Cardiac muscle cell (in vitro differentiated cells and primary cell): ENCODE data around the gene KIAA0825. TPM values are rescaled to one million over a fixed set of nuclear protein-coding genes. Genes with fewer than 3 reads are reported as not detected.

Source experiments
- DNase-seq, 2 donors: peaks; one replicate each; pipeline versions ENCODE4 v3.0.0 to v3.0.0-alpha.2; 2010 to 2017; ENCODE audit warnings: low read depth in 1 of 2, low spot score in 1 of 2
- H3K27ac ChIP-seq: fragments of 200-600 bp; sonication (generic); 2 replicates; pipeline ENCODE4 v1.5.1; 2016
- H3K27me3 ChIP-seq: fragments of 200-600 bp; sonication (generic); 2 replicates; pipeline ENCODE4 v1.6.0; 2016; ENCODE audit warnings: control low read depth
- H3K36me3 ChIP-seq: fragments of 200-600 bp; sonication (generic); 2 replicates; pipeline ENCODE4 v1.5.1; 2016; ENCODE audit warnings: control low read depth
- H3K4me1 ChIP-seq: fragments of 200-600 bp; sonication (generic); 2 replicates; pipeline ENCODE4 v1.8.1; 2017; ENCODE audit warnings: low read depth, mild to moderate bottlenecking, mixed run types
- H3K4me3 ChIP-seq: fragments of 200-600 bp; sonication (generic); 2 replicates; pipeline ENCODE4 v1.5.1; 2016; ENCODE audit warnings: mild to moderate bottlenecking
- H3K9me3 ChIP-seq: fragments of 200-600 bp; sonication (generic); 2 replicates; pipeline ENCODE4 v1.5.1; 2017; ENCODE audit warnings: low read depth, mild to moderate bottlenecking, control low read depth
- CTCF ChIP-seq: IDR thresholded peaks from 2 replicates; pipeline ENCODE4 v1.5.1; 2012; ENCODE audit warnings: low read depth, mild to moderate bottlenecking, low read length
- polyA plus RNA-seq: library from polyadenylated mRNA; unstranded; fragments of >200 nt; fragmentation: Nextera tagmentation; extraction: Ambion mirVana; gene quantifications from 2 replicates; pipeline ENCODE4 v1.2.1, GENCODE V29; 2016
- total RNA-seq: library from RNA; depleted of rRNA; stranded (reverse); fragments of >200 nt; gene quantifications from 2 replicates; pipeline ENCODE4 v1.2.3, GENCODE V29; 2016

Gene KIAA0825
- total and polyA plus RNA-seq, 2 experiments from 2014 or later: 1.5 to 2.1 TPM

- no peaks in the 10 kb centered on the region for H3K9me3 ChIP-seq
- H3K4me1 ChIP-seq: peaks cover 9% of the 10 kb centered on the region
- H3K36me3 ChIP-seq: no peaks in the 10 kb centered on the region
- H3K27ac ChIP-seq: no peak overlapping the region
- no peak for TF ChIP-seq CTCF
- no peak overlapping the region for H3K4me3 ChIP-seq
- DNase-seq: no peak
- no peaks in the 10 kb centered on the region for H3K27me3 ChIP-seq
These were observed 222.9 kb downstream of the KIAA0825 start for GRCh38 chr5:94395468-94395867.

DNA sequence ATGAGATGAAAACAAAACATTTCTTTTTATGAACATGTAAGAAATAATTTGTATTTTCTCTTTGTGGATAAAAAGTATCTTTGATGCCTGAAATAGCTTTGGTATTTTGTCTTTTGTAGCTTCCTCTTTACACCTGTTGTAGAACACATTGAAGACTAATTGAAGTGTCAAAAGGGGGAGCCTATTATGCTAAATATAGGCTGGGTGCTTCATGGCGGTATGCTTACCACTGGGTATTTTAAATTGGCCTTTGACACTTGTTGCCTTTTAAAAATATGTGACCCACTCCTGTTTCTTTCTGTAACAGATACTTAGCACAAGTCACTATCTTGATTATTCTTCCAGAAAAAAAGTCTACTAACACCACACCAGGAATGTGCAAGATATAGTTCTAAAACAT, 226.4 kb downstream of the KIAA0825 start:
- no peaks in the 10 kb centered on the region for H3K36me3 ChIP-seq
- no peak for DNase-seq
- H3K4me1 ChIP-seq: peaks cover 9% of the 10 kb centered on the region
- H3K27me3 ChIP-seq: no peaks in the 10 kb centered on the region
- H3K9me3 ChIP-seq: no peaks in the 10 kb centered on the region
- TF ChIP-seq CTCF: no peak
- H3K27ac ChIP-seq: no peak overlapping the region
- no peak overlapping the region for H3K4me3 ChIP-seq

GRCh38 chr5:94389515-94389899, 228.9 kb downstream of the KIAA0825 start:
- Histone ChIP-seq H3K27ac (no peak overlapping the region), H3K36me3 (no peaks in the 10 kb centered on the region), H3K27me3 (no peaks in the 10 kb centered on the region), H3K4me1 (peaks cover 27% of the 10 kb centered on the region), H3K4me3 (no peak overlapping the region), H3K9me3 (no peaks in the 10 kb centered on the region)
- no peak for DNase-seq
- TF ChIP-seq CTCF: no peak

DNA sequence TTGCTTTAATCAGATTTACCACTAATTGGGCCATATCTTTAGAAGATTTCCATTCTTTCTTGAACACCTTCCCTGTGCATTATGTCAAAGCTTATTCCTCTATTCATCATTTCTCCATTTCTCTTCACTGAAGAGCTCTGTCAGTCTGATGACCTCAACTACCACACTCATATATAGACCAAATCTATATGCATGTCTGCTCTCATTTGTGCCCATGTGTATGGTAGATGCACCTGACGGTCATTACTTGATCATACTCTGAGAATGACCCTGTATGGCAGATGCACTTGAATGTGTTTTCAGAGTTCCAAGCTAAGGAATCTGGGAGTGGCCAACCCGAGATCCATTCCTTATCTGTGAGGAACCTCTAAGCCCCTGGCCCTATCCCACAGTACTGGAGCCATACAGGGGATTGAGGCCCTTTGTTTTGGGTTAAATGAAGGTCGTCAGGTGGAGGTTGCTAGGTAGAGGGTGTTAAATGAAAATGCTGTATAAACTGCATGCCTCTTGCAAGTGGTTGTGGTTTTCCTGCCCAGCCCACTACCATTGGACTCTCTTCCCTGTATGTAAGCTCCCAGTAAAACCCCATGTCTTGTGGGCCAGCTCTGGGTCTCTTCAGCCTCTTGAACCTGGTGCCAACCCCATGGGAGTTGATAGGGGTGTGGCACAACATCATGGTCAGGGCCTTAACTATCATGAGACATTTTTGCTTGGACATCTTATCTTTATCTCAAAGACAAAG, 229.5 kb downstream of the KIAA0825 start:
- peaks cover 27% of the 10 kb centered on the region for H3K4me1 ChIP-seq
- no peak overlapping the region for H3K4me3 ChIP-seq
- TF ChIP-seq CTCF: no peak
- H3K27me3 ChIP-seq: no peaks in the 10 kb centered on the region
- H3K36me3 ChIP-seq: no peaks in the 10 kb centered on the region
- DNase-seq: no peak
- H3K9me3 ChIP-seq: no peaks in the 10 kb centered on the region
- no peak overlapping the region for H3K27ac ChIP-seq

GRCh38 chr5:94385767-94386166, 232.6 kb downstream of the KIAA0825 start:
- TF ChIP-seq CTCF: no peak
- no peak overlapping the region for H3K4me3 ChIP-seq
- DNase-seq: no peak
- no peaks in the 10 kb centered on the region for H3K9me3 ChIP-seq
- H3K27me3 ChIP-seq: no peaks in the 10 kb centered on the region
- no peaks in the 10 kb centered on the region for H3K36me3 ChIP-seq
- H3K4me1 ChIP-seq: peaks cover 18% of the 10 kb centered on the region
- H3K27ac ChIP-seq: no peak overlapping the region
